Right lobe of liver (tissue), 4 donors: ENCODE results near the gene OSBPL8.

Experiments used
- POLR2A ChIP-seq: fragments of 450-650 bp; IDR thresholded peaks from one replicate; pipeline ENCODE4 v1.6.1; 2017; ENCODE audit warnings: antibody characterized with exemption, mild to moderate bottlenecking
- TF ChIP-seq, protein P1 (sequence below), 4 donors: fragments of 200-600 bp in 3 of 4; fragments of 450-650 bp in 1 of 4; IDR thresholded peaks; one replicate each; pipeline versions ENCODE4 v1.5.1 to v1.8.0; 2016 to 2022; ENCODE audit warnings: antibody characterized with exemption in 4 of 4, mild to moderate bottlenecking in 2 of 4
- donor health status: DM: no; HTN: no; CAD: no.
- donor health status: DM: no; HTN: no; CAD: no.
- donor health status: DM: no; HTN: yes; CAD: no.

DNA sequence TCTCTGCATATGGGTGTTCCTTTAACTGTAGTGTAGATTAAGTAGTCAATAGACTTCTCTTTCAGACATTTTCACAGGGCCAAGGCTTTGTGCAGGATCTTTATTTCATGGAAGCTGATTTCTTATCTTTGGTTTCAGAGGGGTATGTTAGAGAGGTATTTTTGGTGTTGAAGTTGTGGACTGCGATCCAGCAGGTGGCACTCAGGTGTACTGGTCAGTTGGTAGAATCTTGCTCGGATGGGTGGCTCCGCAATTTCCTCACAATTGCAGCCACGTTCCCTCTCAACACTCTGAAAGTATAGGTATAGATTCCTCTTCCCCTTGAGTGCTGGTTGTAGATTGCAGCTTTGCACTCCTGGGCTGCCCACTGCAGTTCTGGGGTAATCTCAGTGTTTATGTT lies 44.3 kb downstream of the OSBPL8 start:
- TF ChIP-seq, protein P1, sequence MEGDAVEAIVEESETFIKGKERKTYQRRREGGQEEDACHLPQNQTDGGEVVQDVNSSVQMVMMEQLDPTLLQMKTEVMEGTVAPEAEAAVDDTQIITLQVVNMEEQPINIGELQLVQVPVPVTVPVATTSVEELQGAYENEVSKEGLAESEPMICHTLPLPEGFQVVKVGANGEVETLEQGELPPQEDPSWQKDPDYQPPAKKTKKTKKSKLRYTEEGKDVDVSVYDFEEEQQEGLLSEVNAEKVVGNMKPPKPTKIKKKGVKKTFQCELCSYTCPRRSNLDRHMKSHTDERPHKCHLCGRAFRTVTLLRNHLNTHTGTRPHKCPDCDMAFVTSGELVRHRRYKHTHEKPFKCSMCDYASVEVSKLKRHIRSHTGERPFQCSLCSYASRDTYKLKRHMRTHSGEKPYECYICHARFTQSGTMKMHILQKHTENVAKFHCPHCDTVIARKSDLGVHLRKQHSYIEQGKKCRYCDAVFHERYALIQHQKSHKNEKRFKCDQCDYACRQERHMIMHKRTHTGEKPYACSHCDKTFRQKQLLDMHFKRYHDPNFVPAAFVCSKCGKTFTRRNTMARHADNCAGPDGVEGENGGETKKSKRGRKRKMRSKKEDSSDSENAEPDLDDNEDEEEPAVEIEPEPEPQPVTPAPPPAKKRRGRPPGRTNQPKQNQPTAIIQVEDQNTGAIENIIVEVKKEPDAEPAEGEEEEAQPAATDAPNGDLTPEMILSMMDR (IDR thresholded peaks at IDR 0.05): peak; percentile 7 to 31 (median 20)
- no peak for TF ChIP-seq POLR2A
